Karpas-422 (cell line): ENCODE measurements around the gene SKI. TPM values are rescaled to one million over a fixed set of nuclear protein-coding genes. Genes with fewer than 3 reads are reported as not detected.
A peak's percentile ranks its signal among the peaks of the same experiment; 100 is the strongest.

Experiments
- DNase-seq: peaks from one replicate; pipeline ENCODE4 v3.0.0-alpha.2; 2015
- H2AFZ ChIP-seq: fragments of 200-600 bp; sonication (generic); 2 replicates; pipeline ENCODE4 v1.6.1; 2014; ENCODE audit warnings: antibody characterized with exemption, low read length, mixed read lengths
- H3K27ac ChIP-seq: fragments of 200-600 bp; sonication (generic); 2 replicates; pipeline ENCODE4 v1.5.1; 2014; ENCODE audit warnings: mild to moderate bottlenecking, low read length, moderate library complexity
- H3K27me3 ChIP-seq: fragments of 200-600 bp; sonication (generic); 2 replicates; pipeline ENCODE4 v1.6.1; 2014; ENCODE audit warnings: low read length, mixed read lengths
- H3K36me3 ChIP-seq: fragments of 200-600 bp; sonication (generic); 2 replicates; pipeline ENCODE4 v1.6.1; 2014; ENCODE audit warnings: low read length, mixed read lengths; ENCODE audit not compliant: insufficient read depth
- H3K4me1 ChIP-seq: fragments of 200-600 bp; sonication (generic); 2 replicates; pipeline ENCODE4 v1.6.1; 2014; ENCODE audit warnings: mild to moderate bottlenecking, low read length, mixed read lengths
- H3K4me2 ChIP-seq: fragments of 200-600 bp; sonication (generic); 2 replicates; pipeline ENCODE4 v1.6.1; 2014; ENCODE audit warnings: low read length, low read depth, mild to moderate bottlenecking; ENCODE audit not compliant: poor library complexity, severe bottlenecking
- H3K4me3 ChIP-seq: fragments of 200-600 bp; sonication (generic); 2 replicates; pipeline ENCODE4 v1.5.1; 2014; ENCODE audit warnings: mild to moderate bottlenecking, antibody characterized with exemption, low read length, mixed read lengths
- H3K79me2 ChIP-seq: fragments of 200-600 bp; sonication (generic); 2 replicates; pipeline ENCODE4 v1.6.1; 2014; ENCODE audit warnings: mild to moderate bottlenecking, low read length, mixed read lengths
- H3K9ac ChIP-seq: fragments of 200-600 bp; sonication (generic); 2 replicates; pipeline ENCODE4 v1.6.0; 2014; ENCODE audit warnings: low read length
- H3K9me2 ChIP-seq: fragments of 200-600 bp; sonication (generic), shearing (Covaris generic); replicated peaks from 2 replicates; pipeline ENCODE4 v1.6.0; 2014; ENCODE audit warnings: mild to moderate bottlenecking, low read length, moderate library complexity; ENCODE audit not compliant: insufficient read depth
- H3K9me3 ChIP-seq: fragments of 300-700, 200-600 bp; sonication (generic); 2 replicates; pipeline ENCODE4 v1.6.1; 2014; ENCODE audit warnings: low read length, mixed read lengths
- H4K20me1 ChIP-seq: fragments of 200-600 bp; sonication (generic); 2 replicates; pipeline ENCODE4 v1.6.1; 2014; ENCODE audit warnings: mild to moderate bottlenecking, antibody characterized with exemption, low read length, low read depth; ENCODE audit not compliant: insufficient read depth
- total RNA-seq: library from RNA; depleted of rRNA; stranded (reverse); fragments of >200 nt; shearing (Covaris generic); gene quantifications from 2 replicates; pipeline ENCODE4 v1.2.3, GENCODE V29; 2014; ENCODE audit warnings: low replicate concordance

The SKI gene
- total RNA-seq, 1 experiment from 2014 or later: 1.7 TPM

GRCh38 chr1:2192031-2192995 lies 35.8 kb upstream of the SKI start:
- Histone ChIP-seq H3K4me1 (peaks cover 39% of the 10 kb centered on the region), H3K27ac (no peak overlapping the region), H3K36me3 (no peaks in the 10 kb centered on the region), H3K79me2 (peaks cover 9% of the 10 kb centered on the region), H3K9me2 (no peaks in the 10 kb centered on the region), H4K20me1 (no peaks in the 10 kb centered on the region), H3K27me3 (no peaks in the 10 kb centered on the region), H3K4me2 (no peak overlapping the region), H3K9ac (peak overlapping the region; percentile 27), H3K4me3 (no peak overlapping the region), H3K9me3 (no peaks in the 10 kb centered on the region), H2AFZ (no peak overlapping the region)
- no peak for DNase-seq

GRCh38 chr1:2193514-2194281 lies 34.4 kb upstream of the SKI start:
- Histone ChIP-seq H3K4me1 (peaks cover 39% of the 10 kb centered on the region), H3K36me3 (no peaks in the 10 kb centered on the region), H3K79me2 (peaks cover 9% of the 10 kb centered on the region), H3K27me3 (no peaks in the 10 kb centered on the region), H3K4me3 (peak overlapping the region; percentile 76), H4K20me1 (no peaks in the 10 kb centered on the region), H3K4me2 (peak overlapping the region; percentile 83), H3K9me2 (no peaks in the 10 kb centered on the region), H3K27ac (no peak overlapping the region), H3K9ac (peak overlapping the region; percentile 75), H2AFZ (no peak overlapping the region), H3K9me3 (no peaks in the 10 kb centered on the region)
- DNase-seq: no peak

GRCh38 chr1:2194319-2194897 lies 33.7 kb upstream of the SKI start, which contains the start of gene FAAP20:
Gene FAAP20, minus strand, starts transcription at chr1:2194772. Its CDS starts 23 bp downstream, at chr1:2194749.
- Histone ChIP-seq H4K20me1 (no peaks in the 10 kb centered on the region), H3K36me3 (no peaks in the 10 kb centered on the region), H3K9me3 (no peaks in the 10 kb centered on the region), H3K9me2 (no peaks in the 10 kb centered on the region), H3K9ac (peak within 1 kb of the TSS; percentile 75), H2AFZ (peak within 1 kb of the TSS; percentile 95), H3K4me2 (peak within 1 kb of the TSS; percentile 99), H3K4me3 (peak within 1 kb of the TSS; percentile 76), H3K27ac (0 out of 2 replicates have a peak within 1 kb of the TSS, but pooled peaks have one; percentile 21), H3K79me2 (peaks cover 9% of the 10 kb centered on the region), H3K4me1 (peaks cover 34% of the 10 kb centered on the region), H3K27me3 (no peaks in the 10 kb centered on the region)
- peak; percentile 86 for DNase-seq

DNA sequence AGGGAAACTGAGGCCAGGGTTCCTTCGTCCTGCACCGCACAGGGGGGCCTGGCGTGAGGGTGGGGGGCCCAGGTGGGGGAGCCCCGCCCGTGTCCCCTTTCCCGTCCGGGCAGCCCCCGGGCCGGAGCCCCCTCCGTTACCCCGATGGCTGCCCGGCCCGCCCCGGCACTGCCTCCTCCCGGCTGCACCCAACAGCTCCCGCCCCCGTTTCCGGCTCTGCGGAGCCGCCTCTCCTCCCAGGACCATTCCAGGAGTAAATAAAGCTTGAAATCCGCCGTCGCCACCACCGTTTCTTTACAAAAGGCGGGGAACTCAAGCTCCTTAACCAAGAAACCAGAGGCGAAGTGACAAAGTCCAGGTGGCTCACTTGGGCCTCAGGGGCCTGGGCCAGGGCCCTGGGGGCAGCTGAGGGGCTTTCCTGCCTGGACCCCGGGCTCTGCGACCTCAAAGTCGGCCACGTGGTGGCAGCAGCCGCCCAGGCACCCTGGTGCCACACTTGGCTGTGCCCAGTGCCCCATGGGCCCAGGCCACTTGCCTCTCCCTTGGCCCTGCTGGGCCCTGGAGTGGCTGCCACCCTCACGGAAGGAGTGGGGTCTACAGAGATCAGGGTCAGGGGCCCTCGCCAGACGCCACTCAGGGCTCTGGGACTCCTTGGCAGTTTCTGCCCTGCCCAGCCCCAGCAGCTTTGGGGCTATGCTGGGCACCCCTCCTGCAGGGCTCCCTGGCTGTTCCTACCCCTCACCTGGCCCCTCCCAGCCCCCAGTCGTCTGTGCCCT lies 33.0 kb upstream of the SKI start:
- Histone ChIP-seq H3K27ac (0 out of 2 replicates have a peak overlapping the region, but pooled peaks have one; percentile 21), H3K79me2 (peaks cover 9% of the 10 kb centered on the region), H3K4me3 (peak overlapping the region; percentile 76), H3K27me3 (no peaks in the 10 kb centered on the region), H4K20me1 (no peaks in the 10 kb centered on the region), H3K4me1 (peaks cover 28% of the 10 kb centered on the region), H2AFZ (peak overlapping the region; percentile 95), H3K9me2 (no peaks in the 10 kb centered on the region), H3K4me2 (peak overlapping the region; percentile 99), H3K9ac (peak overlapping the region; percentile 74), H3K36me3 (no peaks in the 10 kb centered on the region), H3K9me3 (no peaks in the 10 kb centered on the region)
- DNase-seq: peak; percentile 92

DNA sequence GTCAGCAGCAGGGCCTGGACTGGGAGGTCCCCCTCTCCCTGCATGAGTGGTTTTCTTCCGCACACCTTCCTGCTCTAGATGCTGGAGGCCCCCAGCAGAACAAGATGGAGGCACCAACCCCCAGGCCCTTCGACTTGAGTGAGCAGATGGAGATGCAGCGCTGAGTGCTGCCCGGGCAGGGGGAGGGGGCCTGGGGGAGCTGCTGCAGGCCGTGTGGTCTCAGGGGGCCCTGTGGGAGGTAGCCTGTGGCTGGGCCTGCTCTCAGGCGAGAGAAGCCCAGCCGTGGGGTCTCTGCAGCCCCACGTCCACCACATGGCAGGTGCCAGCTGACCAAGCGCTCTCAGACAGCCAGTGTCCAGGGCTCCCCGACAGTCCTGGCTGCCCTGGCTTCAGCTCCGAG lies 32.3 kb upstream of the SKI start:
- Histone ChIP-seq H3K79me2 (peaks cover 9% of the 10 kb centered on the region), H3K4me1 (peaks cover 23% of the 10 kb centered on the region), H2AFZ (no peak overlapping the region), H4K20me1 (no peaks in the 10 kb centered on the region), H3K27me3 (no peaks in the 10 kb centered on the region), H3K9ac (no peak overlapping the region), H3K4me2 (peak overlapping the region; percentile 99), H3K27ac (no peak overlapping the region), H3K4me3 (no peak overlapping the region), H3K36me3 (no peaks in the 10 kb centered on the region), H3K9me2 (no peaks in the 10 kb centered on the region), H3K9me3 (no peaks in the 10 kb centered on the region)
- DNase-seq: no peak

DNA sequence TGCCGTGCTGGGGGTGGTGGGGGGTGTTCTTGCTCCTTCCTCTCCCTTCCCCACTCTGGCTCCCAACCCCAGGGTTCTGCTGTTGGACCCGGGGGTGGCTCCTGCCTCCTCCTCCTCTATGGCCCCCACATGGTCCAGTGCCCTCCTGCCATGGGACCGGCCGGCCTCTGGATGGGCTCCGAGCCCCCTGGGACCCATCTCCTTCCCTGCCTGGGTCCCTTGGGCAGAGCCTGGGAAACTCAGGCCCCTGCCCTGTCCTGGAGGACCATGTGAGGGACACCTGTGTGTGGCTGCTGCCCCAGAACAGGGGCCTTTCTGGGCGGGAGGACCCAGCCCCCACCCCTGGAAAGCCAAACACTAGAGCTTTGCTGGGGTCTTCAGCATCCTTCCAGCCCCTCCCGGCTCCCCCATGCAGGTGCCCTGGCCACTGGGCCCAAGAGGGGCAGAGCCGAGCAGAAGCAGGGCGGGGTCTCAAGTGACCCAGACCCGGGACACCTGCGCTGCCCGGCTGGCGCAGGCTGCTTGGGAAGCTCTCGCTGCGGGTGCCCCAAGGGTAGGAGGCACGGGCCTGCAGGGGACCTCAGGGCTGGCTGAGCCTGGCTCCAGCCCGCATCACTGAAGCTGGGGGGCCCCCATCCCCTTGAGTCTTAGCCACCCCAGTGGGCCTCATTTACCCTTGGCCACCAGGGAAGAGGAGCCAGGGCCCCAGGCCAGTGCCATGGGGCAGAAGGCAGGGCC lies 31.0 kb upstream of the SKI start:
- Histone ChIP-seq H3K9me2 (no peaks in the 10 kb centered on the region), H3K27ac (no peak overlapping the region), H2AFZ (no peak overlapping the region), H3K27me3 (no peaks in the 10 kb centered on the region), H3K79me2 (peaks cover 9% of the 10 kb centered on the region), H4K20me1 (no peaks in the 10 kb centered on the region), H3K4me2 (no peak overlapping the region), H3K9ac (no peak overlapping the region), H3K9me3 (no peaks in the 10 kb centered on the region), H3K36me3 (no peaks in the 10 kb centered on the region), H3K4me3 (no peak overlapping the region), H3K4me1 (peaks cover 19% of the 10 kb centered on the region)
- no peak for DNase-seq

GRCh38 chr1:2197707-2198165 lies 30.4 kb upstream of the SKI start:
- Histone ChIP-seq H3K79me2 (peaks cover 9% of the 10 kb centered on the region), H3K9me2 (no peaks in the 10 kb centered on the region), H3K9ac (no peak overlapping the region), H3K4me2 (no peak overlapping the region), H3K27me3 (no peaks in the 10 kb centered on the region), H3K27ac (no peak overlapping the region), H4K20me1 (no peaks in the 10 kb centered on the region), H3K4me3 (no peak overlapping the region), H3K4me1 (peaks cover 17% of the 10 kb centered on the region), H3K9me3 (no peaks in the 10 kb centered on the region), H3K36me3 (no peaks in the 10 kb centered on the region), H2AFZ (no peak overlapping the region)
- DNase-seq: no peak
